Activated T-cell treated with anti-CD3 and anti-CD28 coated beads for 4 hours (primary cell): ENCODE measurements around the gene TMEM164.

ENCODE experiments used
- DNase-seq: peaks from one replicate; pipeline ENCODE4 v3.0.0-alpha.2; 2020

TMEM164 gene

DNA sequence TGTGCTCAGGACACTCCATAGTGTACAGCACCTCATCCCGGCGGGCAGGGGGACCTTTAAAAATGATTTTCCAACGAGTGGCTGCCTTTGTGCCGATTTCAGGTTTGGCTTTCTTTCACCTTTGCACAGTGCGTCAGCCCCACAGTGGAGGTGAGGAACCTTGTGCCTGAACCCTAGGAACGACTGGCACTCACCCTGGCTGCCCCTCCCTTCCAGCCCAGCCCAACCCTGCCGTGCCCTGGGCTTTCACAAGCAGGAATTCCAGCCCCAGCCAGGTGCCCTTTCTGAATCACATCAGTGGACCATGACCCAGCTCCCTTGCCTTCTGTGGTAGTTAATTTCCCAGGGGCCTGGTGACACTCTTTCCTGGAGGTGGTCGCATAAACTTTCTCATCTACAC lies 1.3 kb downstream of the TMEM164 start:
- no peak for DNase-seq

DNA sequence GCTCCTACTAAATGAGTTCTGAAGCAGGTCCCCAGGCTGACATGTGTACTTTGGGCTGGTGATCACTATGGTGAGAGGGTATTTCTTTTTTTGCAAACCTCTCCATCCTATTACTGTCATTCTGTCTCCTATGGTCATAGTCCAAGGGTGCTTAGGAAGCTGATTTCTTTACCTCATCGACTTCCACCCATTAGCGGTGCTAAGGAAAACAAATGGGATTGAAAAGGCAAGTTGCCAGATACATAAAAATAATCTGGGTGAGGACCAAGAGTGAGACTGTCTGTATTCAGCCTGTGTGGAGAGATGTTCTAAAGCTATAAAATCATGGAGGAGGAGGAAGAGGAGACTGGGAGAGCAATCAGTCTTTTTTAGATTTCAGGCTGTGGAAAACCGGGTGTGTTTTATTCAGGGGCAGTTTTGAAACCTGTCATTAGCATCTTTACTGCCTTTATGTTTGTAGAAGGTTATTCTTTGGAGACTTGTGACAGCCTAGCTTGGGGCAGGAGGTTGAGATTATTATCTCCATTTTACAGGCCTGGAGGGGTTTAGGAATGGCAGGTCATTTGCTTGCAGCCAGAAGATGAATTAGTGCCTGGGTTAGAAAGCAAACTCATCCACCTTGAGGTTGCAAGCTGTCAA lies 1.9 kb downstream of the TMEM164 start:
- no peak for DNase-seq

DNA sequence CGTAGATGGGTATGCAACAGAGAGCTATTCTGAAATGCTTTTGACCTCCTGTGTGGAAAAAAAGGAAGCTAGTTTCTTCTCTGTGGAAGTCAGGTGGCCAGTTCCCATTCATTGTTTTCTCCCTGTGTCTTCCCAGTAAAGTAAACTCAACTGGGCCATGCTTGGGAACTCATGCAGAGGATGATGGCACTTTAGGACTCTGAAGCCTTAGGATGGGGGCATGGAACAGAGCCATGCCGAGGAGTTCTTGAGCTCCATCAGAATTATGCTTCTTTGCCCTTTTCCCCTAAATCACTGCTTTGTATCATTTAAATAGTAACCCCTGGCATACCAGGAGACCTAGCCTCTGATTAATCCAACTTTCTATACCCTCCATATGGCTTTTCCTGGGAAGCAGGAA lies 3.2 kb downstream of the TMEM164 start:
- no peak for DNase-seq

DNA sequence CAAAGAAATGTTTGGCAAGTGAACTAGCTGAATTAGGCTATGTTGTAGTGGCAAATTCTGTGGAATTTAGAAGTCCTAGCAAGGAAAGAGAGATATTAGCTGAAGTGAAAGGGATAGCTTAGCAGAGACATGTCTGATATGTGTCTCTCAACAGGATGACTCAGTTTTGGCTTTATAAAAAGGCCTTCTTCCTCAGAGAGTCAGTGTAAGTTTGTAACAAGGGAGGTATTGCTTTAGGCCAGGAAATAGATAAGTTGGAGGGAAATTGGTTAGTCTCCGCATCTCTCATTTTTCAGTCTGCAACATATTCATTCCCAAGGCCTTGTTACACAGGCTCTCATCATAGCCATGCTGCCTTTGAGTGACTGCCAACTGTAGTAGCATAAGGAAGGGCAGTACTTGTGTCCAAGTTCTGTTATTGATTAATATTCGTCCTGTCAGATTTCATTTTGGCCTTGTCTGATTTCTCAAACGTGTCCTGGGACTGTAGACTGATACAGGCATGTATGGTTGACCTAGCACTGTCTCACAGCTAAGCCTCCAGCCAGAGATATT lies 4.0 kb downstream of the TMEM164 start:
- DNase-seq, result no peak

DNA sequence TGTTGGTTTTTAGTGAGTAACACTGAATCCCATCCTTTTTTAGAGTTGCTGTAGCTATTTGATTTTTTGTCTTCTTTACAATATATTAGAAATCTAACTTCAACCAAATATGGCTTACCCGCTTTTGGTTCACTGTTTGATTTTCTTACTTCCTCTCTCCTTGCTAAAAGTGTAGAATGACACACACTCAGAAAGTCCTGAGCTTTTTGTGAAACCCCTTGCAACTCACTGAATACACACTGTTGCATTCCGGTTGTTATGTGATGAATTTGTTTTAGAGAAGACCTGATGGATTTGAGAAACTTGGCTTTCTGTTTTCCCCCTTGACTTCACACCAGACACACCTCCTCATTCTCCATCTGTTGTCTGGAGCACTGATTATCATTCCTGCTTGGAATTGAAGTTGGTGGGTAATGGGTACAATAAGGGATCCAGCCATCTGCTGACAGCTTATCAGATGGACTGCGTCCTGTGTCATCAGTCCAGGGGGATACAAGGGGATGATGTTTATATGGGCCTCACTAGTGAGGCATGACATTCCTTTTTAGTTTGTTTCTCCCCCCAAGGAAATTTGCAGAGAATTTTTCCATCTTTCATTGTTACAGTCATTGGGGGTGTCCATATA lies 5.2 kb downstream of the TMEM164 start:
- DNase-seq, result no peak

DNA sequence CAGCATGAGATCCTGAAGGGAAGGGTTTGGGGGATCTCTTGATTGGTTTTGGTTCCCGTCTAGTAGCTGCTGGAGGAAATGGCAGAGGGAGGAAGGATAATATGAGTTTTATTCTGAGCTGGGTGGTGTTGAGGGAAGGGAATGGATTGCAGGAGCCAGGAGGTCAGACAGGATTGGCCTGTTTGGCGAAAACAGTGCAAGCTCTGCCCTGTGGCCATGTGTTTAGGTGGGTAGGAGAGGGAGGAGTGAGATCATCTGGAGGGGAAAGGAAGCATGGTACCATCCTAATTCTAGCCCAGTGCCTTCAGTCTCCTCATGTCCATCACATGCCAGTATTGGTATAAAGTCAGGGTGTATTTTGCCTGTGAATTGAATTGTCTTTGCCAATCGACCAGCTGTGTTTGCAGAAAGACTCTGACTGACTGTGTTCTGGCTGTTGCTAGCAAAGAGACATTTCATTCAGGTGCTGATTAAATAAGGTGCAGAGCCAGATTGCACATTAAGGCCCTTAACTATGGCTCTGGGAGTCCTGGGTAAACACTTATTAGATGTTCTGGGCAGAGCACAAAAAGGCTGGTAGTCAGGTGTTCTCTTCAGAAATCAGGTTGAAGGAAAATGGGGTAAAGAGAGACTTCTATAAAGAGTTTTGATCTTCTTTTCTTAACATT lies 10.0 kb downstream of the TMEM164 start:
- DNase-seq, result no peak

DNA sequence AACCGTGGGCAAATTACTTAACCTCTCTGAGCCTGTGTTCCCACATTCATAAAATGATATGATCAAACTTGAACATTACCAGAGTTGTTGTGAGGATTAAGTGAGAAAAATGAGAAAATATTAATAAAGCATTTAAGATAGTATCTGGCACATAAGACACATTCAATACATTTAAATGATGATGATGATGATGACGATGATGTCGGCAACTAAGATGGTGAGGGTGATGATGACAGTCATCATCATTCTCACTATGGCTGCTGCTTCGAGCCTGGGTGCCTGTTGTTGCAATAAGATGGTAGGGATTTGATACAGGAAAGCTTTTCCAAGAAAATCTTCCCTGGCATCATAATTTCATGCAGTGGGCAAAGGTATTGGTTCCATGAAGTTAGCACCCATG lies 11.1 kb downstream of the TMEM164 start:
- DNase-seq, result no peak

DNA sequence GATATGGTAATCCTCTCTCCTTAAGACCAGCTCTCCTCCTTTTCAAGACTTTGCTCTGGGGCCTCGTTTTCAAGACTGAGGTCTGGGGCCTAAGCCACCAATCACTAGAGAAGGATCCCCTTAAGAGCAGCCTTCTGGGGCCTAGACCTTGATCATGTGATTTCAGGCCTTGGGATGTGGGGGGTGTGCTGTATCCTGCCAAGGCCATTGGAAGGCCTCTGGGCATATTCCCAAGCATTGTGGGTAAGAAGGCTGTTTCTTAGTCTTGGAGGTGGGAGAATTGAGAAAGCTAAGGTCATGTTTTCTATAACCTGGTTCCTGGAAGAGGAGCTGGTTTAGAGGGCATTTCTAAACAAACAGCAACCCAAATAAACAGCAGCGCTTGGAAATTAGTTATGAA lies 12.1 kb downstream of the TMEM164 start:
- DNase-seq, result no peak

DNA sequence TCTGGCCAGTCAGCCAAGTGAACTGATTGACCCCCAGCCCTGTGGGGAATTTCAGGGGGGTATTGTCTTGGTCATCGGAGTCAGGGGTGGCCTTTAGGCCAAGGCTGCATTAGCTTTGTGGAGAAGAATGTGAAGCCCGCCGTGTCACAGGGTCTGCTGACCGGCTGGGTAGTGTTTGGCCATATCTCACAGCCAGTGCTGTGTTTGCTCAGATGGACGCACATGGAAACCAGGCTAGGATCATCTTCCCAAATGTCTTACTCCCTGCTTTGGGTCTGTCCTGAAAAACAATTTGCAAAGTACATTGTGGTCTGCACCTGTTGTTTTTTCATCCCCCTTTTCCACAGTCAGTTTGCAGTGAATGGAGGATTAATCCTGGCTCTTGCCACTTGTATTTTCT lies 13.0 kb downstream of the TMEM164 start:
- no peak for DNase-seq

DNA sequence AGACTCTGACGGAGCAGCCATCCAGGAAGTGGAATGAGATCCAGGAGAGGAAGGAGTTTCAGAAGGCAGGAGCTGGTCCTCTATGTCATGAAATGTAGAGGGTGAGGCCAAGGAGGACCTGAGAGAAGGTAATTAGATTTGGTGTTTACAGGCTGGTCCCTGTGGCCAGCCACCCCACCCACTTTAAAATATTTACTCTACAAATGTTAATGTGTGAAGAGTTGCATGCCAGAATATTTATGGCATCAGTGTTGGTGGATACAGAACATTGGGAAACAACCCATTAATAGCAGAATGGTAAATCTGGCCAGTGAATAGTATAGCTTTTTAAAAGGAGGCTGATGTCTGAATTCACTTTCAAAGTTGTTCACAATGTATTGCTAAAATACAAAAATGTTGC lies 17.6 kb downstream of the TMEM164 start:
- no peak for DNase-seq

DNA sequence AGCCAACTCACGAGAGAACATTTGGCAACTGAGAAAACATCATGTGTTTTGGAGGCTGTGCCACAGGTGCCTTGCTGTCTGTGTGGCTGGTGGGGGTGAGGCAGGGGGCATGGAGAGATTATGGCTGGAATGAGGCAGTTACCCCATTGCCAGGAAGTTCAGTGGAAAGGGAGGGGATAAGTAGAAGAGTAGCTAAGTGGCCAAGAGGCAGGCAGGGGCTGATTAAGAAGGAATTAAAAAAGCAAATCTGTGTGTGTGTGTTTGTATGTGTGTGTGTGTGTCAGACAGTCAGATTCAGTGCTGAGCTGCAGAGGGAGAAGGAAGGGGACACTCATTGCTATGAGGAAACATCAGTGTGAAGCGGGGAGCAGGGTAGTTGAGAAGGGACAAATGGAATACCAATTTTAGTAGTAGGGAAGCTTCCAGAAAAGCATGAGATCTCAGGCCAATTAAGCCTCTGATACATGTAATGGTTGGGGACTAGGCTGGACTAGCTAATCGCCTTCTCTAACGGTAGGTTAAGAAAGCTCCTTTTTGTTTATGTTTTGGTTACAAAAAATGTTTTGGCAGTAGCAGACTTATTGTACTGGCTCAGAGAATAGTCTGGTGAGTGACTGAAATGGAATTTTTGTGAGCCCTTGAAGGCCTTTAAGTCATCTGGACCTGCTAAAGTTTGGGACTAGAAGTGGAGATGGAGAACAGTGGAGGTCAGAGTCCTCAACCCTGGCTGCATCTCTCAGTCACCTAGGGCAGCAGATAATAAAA lies 18.5 kb downstream of the TMEM164 start:
- DNase-seq, result no peak

DNA sequence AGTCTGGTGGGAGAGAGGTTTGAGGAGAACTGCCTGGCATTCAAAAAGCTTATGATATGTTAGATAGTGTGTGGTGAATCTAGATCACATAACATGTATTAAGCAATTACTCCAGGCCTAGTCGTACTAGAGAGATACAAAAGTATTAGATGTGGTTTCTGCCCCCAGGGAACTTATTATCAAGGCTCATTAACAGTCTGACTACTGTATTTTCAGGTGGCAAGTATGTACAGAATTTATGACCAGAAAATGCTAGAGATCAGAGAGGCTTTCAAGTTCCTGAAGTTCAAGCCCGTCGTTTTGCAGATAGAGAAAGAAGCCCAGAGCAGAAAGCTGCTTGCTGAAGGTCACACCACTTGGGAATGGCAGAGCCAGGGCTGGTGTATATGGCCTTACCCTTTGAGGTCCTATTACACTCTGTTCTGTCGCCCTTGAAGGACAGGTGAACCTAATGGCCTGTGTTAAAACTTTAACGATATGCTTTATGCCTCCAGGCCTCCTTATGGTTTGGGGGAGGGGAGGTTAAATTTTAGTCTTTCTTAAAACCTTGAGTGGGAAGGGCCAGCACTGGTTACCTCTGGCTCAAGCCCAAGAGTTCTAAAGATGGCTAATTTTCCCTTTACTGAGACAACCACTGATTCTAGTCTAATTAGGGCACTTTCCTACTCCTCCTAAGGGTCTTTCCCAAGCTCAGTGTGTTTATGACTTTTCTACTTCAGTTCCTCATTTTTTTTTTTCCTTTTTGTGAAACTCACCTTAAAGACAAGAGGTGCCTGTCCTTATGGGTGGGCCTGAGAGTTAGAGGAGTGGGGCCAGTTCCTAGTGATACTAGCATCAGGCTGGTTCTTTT lies 19.9 kb downstream of the TMEM164 start:
- no peak for DNase-seq

DNA sequence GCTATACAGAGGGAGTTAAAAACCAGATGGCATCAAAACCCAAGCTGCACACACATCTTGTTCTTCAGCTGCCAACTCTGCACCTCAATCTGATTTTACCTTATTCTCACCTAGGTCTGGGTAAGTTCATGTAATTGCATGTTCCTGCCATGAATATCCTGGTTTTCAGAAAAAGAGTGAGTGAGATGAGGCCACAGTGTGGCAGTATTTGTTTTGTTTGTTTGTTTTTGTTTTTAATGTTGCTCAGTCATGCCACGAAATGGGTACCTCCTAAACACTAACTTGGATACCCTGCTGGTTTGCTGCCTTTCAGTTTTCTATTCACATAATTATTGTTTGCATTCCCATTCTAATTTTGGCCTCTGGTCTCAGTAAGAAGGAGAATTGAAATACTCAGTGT lies 22.5 kb downstream of the TMEM164 start:
- no peak for DNase-seq

DNA sequence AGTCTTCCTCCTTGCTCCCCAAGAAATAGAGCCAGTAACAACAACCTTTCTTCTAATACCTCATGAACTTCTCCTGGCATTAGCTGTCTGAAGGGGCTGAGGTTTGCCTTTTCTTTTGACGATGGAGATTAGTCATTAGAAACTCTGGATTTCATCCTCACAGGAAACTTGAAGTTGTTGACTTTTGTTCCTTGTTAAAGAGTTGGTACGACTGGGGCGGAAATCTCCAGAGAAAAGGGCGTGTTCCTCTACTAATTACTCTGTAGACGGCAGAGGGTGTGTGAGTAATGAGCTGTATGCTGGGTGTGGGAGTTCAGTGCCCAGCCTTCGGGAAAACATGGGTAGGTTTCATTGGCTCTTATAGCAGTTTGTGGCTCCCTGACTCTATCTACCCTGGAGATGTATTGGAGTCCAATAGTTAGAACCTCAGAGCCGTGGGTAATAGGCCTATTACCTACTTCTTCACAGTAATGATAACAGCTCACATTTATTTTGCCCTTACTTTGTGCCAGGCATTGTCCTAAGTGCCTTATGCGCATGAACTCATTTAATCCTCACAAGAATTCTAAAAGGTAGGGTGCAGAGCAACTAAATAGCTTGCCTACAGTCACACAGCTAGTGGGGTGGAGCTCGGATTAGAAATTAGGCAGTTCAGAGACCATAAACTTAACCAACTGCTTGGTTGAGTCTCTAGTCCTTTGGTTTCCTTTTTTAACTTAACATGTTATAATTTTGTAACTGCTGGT lies 23.4 kb downstream of the TMEM164 start:
- no peak for DNase-seq

DNA sequence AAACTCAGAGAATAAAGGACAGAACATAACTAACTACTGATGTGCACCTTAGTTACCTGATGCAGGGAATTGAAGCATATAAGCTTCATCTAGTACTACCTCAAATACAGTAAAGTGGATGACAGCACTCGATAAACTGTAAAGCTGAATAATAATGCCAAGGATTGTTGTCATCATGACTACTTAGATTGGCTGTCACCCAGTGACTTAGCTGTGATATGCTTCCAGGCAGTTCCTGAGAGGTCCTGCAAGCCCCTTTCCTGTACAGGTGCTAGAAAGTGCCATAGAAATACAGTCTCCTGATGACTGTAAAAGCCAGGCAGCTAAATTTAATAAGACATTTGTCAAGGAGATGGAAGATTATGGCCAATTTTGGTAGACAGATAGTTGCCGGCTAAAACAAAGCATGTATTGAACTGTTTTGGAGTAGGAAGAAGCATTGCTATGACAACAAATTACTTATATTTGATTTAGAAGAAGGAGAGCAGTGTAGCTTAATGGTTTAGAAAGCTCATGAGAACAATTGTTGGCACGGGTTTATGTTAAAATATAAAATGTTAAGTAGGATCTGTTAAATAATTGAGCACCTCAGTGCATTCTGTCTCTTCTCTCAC lies 29.7 kb downstream of the TMEM164 start:
- DNase-seq, result no peak

DNA sequence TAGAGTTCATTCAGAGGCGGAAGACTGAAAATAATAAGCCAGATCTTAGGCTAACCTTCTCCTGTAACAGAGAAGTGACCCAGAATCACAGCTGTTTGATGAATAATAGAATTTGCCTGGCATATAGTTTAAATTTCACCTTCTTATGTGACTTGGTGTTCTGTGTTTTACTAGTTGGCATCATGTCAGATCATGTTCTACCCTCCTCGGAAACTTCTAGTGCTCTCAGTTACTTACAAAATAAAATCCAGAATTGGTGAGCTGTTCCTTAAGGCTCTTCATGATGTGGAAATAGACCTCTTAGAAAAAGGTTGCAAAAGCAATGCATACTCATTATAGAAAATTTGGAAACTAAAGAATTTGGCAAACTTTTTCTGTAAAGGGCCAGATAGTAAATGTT lies 31.1 kb downstream of the TMEM164 start:
- DNase-seq, result no peak

DNA sequence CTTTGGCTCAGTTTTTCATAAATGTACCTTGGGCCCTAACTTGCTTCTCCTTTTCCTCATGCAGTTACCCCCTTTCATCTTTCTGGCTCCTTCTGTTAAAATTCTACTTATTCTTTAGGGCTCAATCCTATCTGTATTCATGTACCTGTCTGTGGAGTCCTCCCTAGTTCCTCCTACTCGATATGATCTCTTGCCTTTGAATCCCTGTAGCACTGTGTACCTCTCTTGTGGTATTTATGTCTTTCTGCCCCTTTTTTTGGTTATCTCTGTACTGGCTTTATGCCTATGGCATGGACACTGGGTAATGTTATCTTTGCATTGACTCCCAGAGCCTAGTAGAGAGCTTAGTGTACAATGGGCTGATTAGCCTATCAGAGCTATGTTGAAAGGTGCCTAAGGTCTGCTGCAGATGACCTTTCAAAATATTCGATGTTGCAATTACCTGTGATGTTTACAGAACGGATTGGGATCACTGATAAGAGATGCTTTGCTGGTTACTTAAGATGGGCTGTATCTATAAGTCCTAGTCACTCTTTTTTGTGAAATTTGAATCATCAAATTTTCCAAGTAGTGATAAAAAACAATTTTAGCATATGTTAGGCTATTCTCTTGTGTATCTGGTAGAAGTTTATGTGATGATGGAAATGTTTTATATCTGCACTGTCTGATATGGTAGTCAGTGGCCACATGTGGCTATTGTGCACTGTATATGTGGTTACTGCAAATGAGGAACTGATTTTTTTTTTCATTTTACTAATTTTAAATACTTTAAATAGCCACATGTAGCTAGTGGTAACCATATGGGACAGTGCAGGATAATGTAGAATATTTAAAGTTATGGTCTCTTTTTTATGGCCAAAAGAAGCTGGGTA lies 33.5 kb downstream of the TMEM164 start:
- DNase-seq, result no peak

DNA sequence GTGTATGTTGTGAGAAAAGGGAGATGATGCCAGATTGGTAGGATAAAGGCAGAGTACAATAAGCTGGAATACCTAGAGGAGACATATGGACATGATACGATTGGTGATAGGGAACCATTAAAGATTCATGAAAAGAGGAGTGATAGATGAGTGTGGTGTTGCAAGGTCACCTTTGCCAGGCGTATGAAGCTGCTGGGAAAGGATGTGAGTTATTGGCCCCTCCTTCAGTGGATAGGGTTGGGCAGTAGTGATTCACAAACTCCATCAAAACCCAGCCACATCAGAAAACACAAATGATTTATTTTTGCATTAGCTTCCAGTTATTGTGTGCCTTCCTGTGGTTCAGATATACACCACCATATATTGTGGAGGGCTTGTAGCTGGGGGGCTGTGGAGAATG lies 34.3 kb downstream of the TMEM164 start:
- DNase-seq, result no peak

DNA sequence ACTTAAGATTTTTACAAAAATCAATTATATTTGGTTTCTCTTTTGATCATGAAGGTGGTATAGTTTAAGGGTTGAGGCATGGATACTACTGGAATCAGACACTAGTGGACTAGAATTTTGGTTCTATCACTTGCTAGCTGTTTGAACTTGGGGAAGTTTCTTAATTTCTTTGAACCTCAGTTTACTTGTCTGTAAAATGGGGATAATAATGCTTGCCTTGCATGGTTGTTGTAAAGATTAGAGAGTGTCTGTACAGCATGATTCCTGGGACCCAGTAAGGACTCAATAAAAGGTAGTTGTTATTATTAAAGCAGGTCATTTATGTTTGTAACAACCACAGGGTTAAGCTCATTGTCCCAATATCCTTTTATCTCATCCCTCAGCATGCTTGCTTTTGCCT lies 36.0 kb downstream of the TMEM164 start:
- no peak for DNase-seq

DNA sequence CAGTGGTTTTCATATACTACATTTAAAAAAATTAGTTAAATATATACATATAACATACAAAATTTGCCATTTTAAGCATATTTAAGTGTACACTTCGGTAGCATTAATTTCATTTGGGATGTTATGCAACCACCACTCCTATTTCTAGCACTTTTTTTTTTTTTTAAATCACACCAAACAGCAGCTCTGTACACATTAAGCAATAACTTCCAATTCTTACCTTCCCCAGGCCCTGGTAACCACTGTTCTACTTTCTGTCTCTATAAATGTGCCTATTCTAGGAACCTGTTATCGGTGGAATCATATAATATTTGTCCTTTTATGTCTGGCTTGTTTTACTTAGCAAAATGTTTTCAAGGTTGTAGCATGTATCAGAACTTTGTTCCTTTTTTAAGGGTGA lies 39.1 kb downstream of the TMEM164 start:
- DNase-seq, result no peak
